ENCODE data around the gene BCL3. TPM values are rescaled to one million over a fixed set of nuclear protein-coding genes. Genes with fewer than 3 reads are reported as not detected.

Gene BCL3
- total RNA-seq, 1 donor from 2014 or later, result 20.1 TPM

DNA sequence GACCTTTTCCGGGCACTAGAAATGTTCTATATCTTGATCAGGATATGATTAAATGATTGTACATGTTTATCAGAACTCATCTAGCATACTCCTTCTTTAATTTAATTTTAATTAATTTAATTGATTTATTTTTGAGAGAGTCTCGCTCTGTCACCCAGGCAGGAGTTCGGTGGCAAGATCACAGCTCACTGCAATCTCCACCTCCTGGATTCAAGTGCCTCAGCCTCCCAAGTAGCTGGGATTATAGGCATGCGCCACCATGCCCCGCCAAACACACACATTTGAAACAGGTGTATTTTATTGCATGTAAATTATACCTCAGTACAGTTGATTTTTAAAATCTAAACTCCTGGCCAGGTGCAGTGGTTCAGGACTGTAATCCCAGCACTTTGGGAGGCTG lies 17.4 kb upstream of the BCL3 start:
- TF ChIP-seq, protein P1, sequence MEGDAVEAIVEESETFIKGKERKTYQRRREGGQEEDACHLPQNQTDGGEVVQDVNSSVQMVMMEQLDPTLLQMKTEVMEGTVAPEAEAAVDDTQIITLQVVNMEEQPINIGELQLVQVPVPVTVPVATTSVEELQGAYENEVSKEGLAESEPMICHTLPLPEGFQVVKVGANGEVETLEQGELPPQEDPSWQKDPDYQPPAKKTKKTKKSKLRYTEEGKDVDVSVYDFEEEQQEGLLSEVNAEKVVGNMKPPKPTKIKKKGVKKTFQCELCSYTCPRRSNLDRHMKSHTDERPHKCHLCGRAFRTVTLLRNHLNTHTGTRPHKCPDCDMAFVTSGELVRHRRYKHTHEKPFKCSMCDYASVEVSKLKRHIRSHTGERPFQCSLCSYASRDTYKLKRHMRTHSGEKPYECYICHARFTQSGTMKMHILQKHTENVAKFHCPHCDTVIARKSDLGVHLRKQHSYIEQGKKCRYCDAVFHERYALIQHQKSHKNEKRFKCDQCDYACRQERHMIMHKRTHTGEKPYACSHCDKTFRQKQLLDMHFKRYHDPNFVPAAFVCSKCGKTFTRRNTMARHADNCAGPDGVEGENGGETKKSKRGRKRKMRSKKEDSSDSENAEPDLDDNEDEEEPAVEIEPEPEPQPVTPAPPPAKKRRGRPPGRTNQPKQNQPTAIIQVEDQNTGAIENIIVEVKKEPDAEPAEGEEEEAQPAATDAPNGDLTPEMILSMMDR (IDR thresholded peaks at IDR 0.05; ENCODE audit: unreplicated experiment), result no peak
- no peak overlapping the region for H3K27ac Mint-ChIP-seq
- no peaks in the 10 kb centered on the region for H3K4me1 Mint-ChIP-seq

DNA sequence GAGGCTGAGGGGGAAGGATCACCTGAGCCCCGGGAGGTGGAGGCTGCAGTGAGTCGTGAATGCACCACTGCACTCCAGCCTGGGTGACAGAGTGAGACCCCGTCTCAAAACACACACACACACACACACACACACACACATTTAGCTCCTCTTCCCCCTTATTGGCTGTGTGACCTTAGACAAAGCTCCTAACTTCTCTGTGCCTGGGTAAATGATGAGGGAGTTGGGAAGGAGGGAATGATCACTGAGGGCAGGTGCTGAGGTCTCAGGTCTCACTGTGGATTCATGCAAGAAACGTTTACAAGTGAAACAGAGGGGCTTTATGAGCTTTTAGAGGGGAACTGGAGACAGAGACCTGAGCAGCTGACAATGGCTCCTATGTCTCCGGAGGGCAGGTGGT lies 16.9 kb upstream of the BCL3 start:
- TF ChIP-seq, protein P1 (IDR thresholded peaks at IDR 0.05; ENCODE audit: unreplicated experiment), result no peak
- Mint-ChIP-seq H3K9me3 (no peaks in the 10 kb centered on the region), H3K36me3 (no peaks in the 10 kb centered on the region), H3K27ac (no peak overlapping the region), H3K27me3 (ENCODE audit: low read depth) (no peaks in the 10 kb centered on the region), H3K4me3 (no peak overlapping the region), H3K4me1 (no peaks in the 10 kb centered on the region)
- DNase-seq (ENCODE audit: low spot score in 2 of 2, unreplicated experiment in 2 of 2), result no peak

More for the DNA sequence above, 17.4 kb upstream of the BCL3 start:
- Mint-ChIP-seq H3K36me3 (no peaks in the 10 kb centered on the region), H3K27me3 (ENCODE audit: low read depth) (no peaks in the 10 kb centered on the region), H3K9me3 (no peaks in the 10 kb centered on the region), H3K4me3 (no peak overlapping the region)
- DNase-seq (ENCODE audit: low spot score in 2 of 2, unreplicated experiment in 2 of 2), result no peak

DNA sequence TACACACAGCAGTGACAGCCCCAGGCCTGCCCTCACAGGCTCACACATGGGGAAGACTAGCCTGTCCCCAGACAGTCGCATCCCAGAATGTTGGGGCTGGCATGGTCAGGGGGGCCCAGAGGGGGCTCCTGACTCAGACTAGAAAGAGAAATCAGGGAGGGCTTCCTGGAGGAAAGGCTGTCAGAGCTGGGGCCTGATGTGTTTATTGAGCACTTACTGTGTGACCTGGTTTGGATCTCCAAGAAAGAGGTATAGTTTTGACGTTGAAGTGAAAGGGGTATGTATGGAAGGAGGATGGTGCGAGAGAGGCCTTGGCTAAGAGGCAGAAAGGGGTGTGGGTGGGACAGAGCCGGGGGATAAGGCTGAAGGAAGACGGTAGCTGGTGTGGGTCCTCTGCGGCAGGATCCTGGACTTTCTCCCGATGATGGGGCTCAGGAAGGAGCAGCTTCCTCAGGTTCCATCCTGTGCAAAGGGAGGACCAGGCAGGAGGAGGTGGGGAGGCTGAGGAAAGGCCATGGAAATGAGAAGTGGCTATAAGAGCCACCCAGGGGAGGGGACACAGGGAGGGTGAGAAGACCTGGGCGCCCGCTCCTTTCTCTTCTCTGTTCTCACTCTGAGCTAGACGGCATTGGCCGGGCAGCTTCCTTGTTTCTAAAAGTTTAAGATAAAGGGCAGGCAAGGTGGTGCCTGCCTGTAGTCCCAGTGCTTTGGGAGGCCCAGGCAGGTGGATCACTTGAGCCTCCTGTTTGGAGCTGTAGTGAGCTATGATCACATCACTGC lies 16.1 kb upstream of the BCL3 start:
- DNase-seq (ENCODE audit: low spot score in 2 of 2, unreplicated experiment in 2 of 2), result no peak
- Mint-ChIP-seq H3K4me1 (no peaks in the 10 kb centered on the region), H3K36me3 (no peaks in the 10 kb centered on the region), H3K27ac (no peak overlapping the region), H3K4me3 (no peak overlapping the region), H3K9me3 (no peaks in the 10 kb centered on the region), H3K27me3 (ENCODE audit: low read depth) (peaks cover 2% of the 10 kb centered on the region)
- TF ChIP-seq, protein P1 (IDR thresholded peaks at IDR 0.05; ENCODE audit: unreplicated experiment), result no peak

DNA sequence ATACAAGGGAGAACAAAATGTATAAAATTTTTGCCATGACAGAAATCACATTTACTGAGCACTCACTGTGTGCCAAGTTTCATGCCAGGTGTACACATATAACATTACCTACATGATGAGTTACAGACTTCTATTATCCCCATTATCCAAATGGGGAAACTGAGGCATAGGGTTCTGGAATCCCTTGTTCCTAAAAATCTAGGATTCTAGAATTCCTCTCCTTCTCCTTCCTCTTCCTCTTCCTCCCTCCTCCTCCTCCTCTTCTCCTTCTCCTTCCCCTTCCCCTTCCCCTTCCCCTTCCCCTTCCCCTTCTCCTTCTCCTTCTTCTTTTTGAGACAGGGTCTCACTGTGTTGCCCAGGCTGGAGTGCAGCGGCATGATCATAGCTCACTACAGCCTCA lies 14.2 kb upstream of the BCL3 start:
- Mint-ChIP-seq H3K4me1 (no peaks in the 10 kb centered on the region), H3K27me3 (ENCODE audit: low read depth) (peaks cover 9% of the 10 kb centered on the region), H3K9me3 (no peaks in the 10 kb centered on the region), H3K36me3 (no peaks in the 10 kb centered on the region), H3K4me3 (no peak overlapping the region), H3K27ac (no peak overlapping the region)
- no peak for DNase-seq (ENCODE audit: low spot score in 2 of 2, unreplicated experiment in 2 of 2)
- TF ChIP-seq, protein P1 (IDR thresholded peaks at IDR 0.05; ENCODE audit: unreplicated experiment), result no peak

DNA sequence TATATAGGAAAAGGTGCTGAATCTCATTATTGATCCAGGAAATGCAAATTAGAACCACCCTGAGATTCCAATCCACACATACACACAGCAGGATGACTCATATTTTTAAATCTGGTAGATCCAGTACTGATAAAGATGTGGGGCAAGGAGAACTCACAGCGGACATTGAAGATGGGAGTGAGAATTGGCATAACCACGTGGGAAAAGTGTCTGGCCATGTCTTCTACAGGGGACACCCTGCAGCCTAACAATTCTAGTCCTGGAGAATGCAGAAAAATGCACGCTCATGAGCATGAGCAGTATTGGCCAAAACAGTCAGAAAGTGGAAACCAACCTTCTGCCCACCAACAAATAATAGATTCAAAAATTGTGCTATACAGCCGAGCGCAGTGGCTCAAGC lies 13.5 kb upstream of the BCL3 start:
- no peak overlapping the region for H3K27ac Mint-ChIP-seq
- no peak overlapping the region for H3K4me3 Mint-ChIP-seq
- no peaks in the 10 kb centered on the region for H3K36me3 Mint-ChIP-seq
- TF ChIP-seq, protein P1 (IDR thresholded peaks at IDR 0.05; ENCODE audit: unreplicated experiment), result no peak
- DNase-seq (ENCODE audit: low spot score in 2 of 2, unreplicated experiment in 2 of 2), result no peak
- peaks cover 9% of the 10 kb centered on the region for H3K27me3 Mint-ChIP-seq (ENCODE audit: low read depth)
- no peaks in the 10 kb centered on the region for H3K9me3 Mint-ChIP-seq
- no peaks in the 10 kb centered on the region for H3K4me1 Mint-ChIP-seq
